Spleen (tissue), 11 donors: ENCODE measurements around the gene PRDM16. TPM values are rescaled to one million over a fixed set of nuclear protein-coding genes. Genes with fewer than 3 reads are reported as not detected.

ENCODE experiments used
- DNase-seq: peaks from one replicate; pipeline ENCODE4 v3.0.0-alpha.2; 2020
- H3K27ac ChIP-seq, 8 donors: fragments of 200-600 bp; sonication (generic) in 7 of 8; 1 replicate in 4 of 8; 2 replicates in 4 of 8; pipeline versions ENCODE4 v1.5.0 to v1.8.0; 2016 to 2021; ENCODE audit warnings: inconsistent platforms in 4 of 8, mild to moderate bottlenecking in 4 of 8, moderate library complexity in 1 of 8
- H3K27me3 ChIP-seq, 7 donors: fragments of 200-600 bp; sonication (generic) in 6 of 7; replicated peaks in 1 of 7; 1 replicate in 4 of 7; 2 replicates in 3 of 7; pipeline versions ENCODE4 v1.5.0 to v1.8.0; 2016 to 2021; ENCODE audit warnings: inconsistent platforms in 3 of 7, mild to moderate bottlenecking in 1 of 7
- H3K36me3 ChIP-seq, 6 donors: fragments of 200-600 bp; sonication (generic) in 5 of 6; 1 replicate in 4 of 6; 2 replicates in 2 of 6; pipeline versions ENCODE4 v1.5.0 to v1.8.0; 2016 to 2021; ENCODE audit warnings: inconsistent platforms in 2 of 6
- H3K4me1 ChIP-seq, 6 donors: fragments of 200-600 bp; sonication (generic) in 5 of 6; 1 replicate in 3 of 6; 2 replicates in 3 of 6; pipeline versions ENCODE4 v1.5.0 to v1.8.0; 2016 to 2021; ENCODE audit warnings: inconsistent platforms in 3 of 6
- H3K4me3 ChIP-seq, 8 donors: fragments of 200-600 bp; sonication (generic) in 7 of 8; 1 replicate in 4 of 8; 2 replicates in 4 of 8; pipeline versions ENCODE4 v1.5.0 to v1.8.0; 2016 to 2021; ENCODE audit warnings: inconsistent platforms in 4 of 8, mild to moderate bottlenecking in 4 of 8, moderate library complexity in 2 of 8
- H3K9me3 ChIP-seq, 8 donors: fragments of 200-600 bp; sonication (generic) in 7 of 8; 1 replicate in 4 of 8; 2 replicates in 4 of 8; pipeline versions ENCODE4 v1.5.0 to v1.8.0; 2016 to 2021; ENCODE audit warnings: inconsistent platforms in 4 of 8
- CTCF ChIP-seq, 11 experiments: fragments of 200-600 bp in 7 of 11; fragments of 450-650 bp in 4 of 11; sonication (generic) in 4 of 11; IDR thresholded peaks in 8 of 11; conservative IDR thresholded peaks in 3 of 11; 1 replicate in 7 of 11; 2 replicates in 4 of 11; pipeline versions ENCODE4 v1.4.0 to v1.8.0; 2016 to 2021; ENCODE audit warnings: antibody characterized with exemption in 11 of 11, inconsistent platforms in 4 of 11, mild to moderate bottlenecking in 1 of 11
- POLR2A ChIP-seq, 3 donors: fragments of 450-650 bp; IDR thresholded peaks; one replicate each; pipeline ENCODE4 v1.5.1; 2017; ENCODE audit warnings: antibody characterized with exemption in 3 of 3, mild to moderate bottlenecking in 1 of 3
- POLR2AphosphoS5 ChIP-seq, 3 donors: sonication (generic); formaldehyde crosslinking; IDR thresholded peaks; one replicate each; pipeline ENCODE4 v1.5.1; 2017; ENCODE audit warnings: antibody characterized with exemption in 3 of 3
- WGBS, 5 donors: extraction: QIAGEN DNeasy Blood & Tissue Kit in 3 of 5; methylation state at CpG; one replicate each; pipeline versions ENCODE4 v1.1.5 to v1.1.7; 2013 to 2018; 5-methylcytosine and 5-hydroxymethylcytosine counted together
- intact Hi-C: fragments of 100-400 bp; cut with DNase I; formaldehyde crosslinking; loops from one replicate; pipeline ENCODE4 v1.15.0; 2023; ENCODE audit warnings: low total_unique reads
- polyA plus RNA-seq, 3 donors: library from polyadenylated mRNA; stranded (reverse); fragments of 200-250 nt; gene quantifications; one replicate each; pipeline ENCODE4 v1.2.1, GENCODE V29; 2013
- total RNA-seq, 7 donors: library from RNA; depleted of rRNA in 3 of 7; stranded (reverse); fragments of >200 nt in 3 of 7; fragmentation: NEBNext Ultra II Directional in 4 of 7; extraction: Animal tissue kit (Norgen Biotek cat#: 25700) in 4 of 7; gene quantifications; one replicate each; pipeline versions ENCODE4 v1.1.0 to v1.2.1, GENCODE V29; 2016 to 2021
- donor health status: healthy with polysubstance abuse.
- donor health status: DM: no; HTN: no; CAD: no; lungs with moderate emphysema.
- donor health status: DM: no; HTN: no; CAD: no.
- donor health status: Bipolar disorder and iron deficiency.
- donor health status: healthy.
- donor health status: DM: no; HTN: no; CAD: no.
- donor health status: DM: yes; HTN: yes; CAD: no.

PRDM16 gene
- total and polyA plus RNA-seq, 10 donors, result 0.43 to 3.2 (median 1.4) TPM

GRCh38 chr1:3481836-3482375 is 412.9 kb downstream of the PRDM16 start:
- 62 to 74% (median 69%) methylated on average over 13 to 20 of the region's 20 CpGs for WGBS, 5 donors
- H3K4me3 ChIP-seq, result no peak overlapping the region
- intact Hi-C loops, result no loop called here
- no peak overlapping the region for H3K27ac ChIP-seq
- no peak for DNase-seq
- peaks cover 0 to 65% (median 6%) of the 10 kb centered on the region in 7 donors for H3K27me3 ChIP-seq
- no peaks in the 10 kb centered on the region for H3K36me3 ChIP-seq
- TF ChIP-seq POLR2AphosphoS5 (IDR thresholded peaks at IDR 0.05) (no peak), CTCF (IDR thresholded peaks at IDR 0.05 in 8 of 11, conservative IDR thresholded peaks at IDR 0.05 in 3 of 11) (no peak), POLR2A (IDR thresholded peaks at IDR 0.05) (no peak)
- peaks cover 0 to 7% (median 0%) of the 10 kb centered on the region in 6 donors for H3K4me1 ChIP-seq
- H3K9me3 ChIP-seq, result no peaks in the 10 kb centered on the region

GRCh38 chr1:3482378-3482849 is 413.4 kb downstream of the PRDM16 start:
- H3K27ac ChIP-seq, result no peak overlapping the region
- peaks cover 0 to 63% (median 6%) of the 10 kb centered on the region in 7 donors for H3K27me3 ChIP-seq
- no peak for DNase-seq
- no peak for TF ChIP-seq POLR2A (IDR thresholded peaks at IDR 0.05)
- peak in 1 of 3 donors; percentile 8 for TF ChIP-seq POLR2AphosphoS5 (IDR thresholded peaks at IDR 0.05)
- peak in 1 of 11 experiments; percentile 15 for TF ChIP-seq CTCF (IDR thresholded peaks at IDR 0.05 in 8 of 11, conservative IDR thresholded peaks at IDR 0.05 in 3 of 11)
- H3K4me1 ChIP-seq, result peaks cover 0 to 7% (median 0%) of the 10 kb centered on the region in 6 donors
- H3K9me3 ChIP-seq, result peaks cover 0 to under 1% (median 0%) of the 10 kb centered on the region in 8 donors
- 40 to 63% (median 41%) methylated on average over 10 to 18 of the region's 18 CpGs for WGBS, 5 donors
- intact Hi-C loops, result no loop called here
- no peaks in the 10 kb centered on the region for H3K36me3 ChIP-seq
- no peak overlapping the region for H3K4me3 ChIP-seq

GRCh38 chr1:3483380-3483779 is 414.4 kb downstream of the PRDM16 start:
- 75 to 79% (median 76%) methylated on average over 5 to 14 of the region's 14 CpGs; no CpG with 5 or more reads in 1 of the 5 donors for WGBS, 5 donors

More at GRCh38 chr1:3483380-3483779, 414.4 kb downstream of the PRDM16 start:
- no peaks in the 10 kb centered on the region for H3K36me3 ChIP-seq
- peaks cover 0 to 58% (median 6%) of the 10 kb centered on the region in 7 donors for H3K27me3 ChIP-seq
- H3K9me3 ChIP-seq, result peaks cover 0 to 10% (median 5%) of the 10 kb centered on the region in 8 donors
- no peak overlapping the region for H3K4me3 ChIP-seq
- TF ChIP-seq CTCF (IDR thresholded peaks at IDR 0.05 in 8 of 11, conservative IDR thresholded peaks at IDR 0.05 in 3 of 11) (no peak), POLR2A (IDR thresholded peaks at IDR 0.05) (no peak), POLR2AphosphoS5 (IDR thresholded peaks at IDR 0.05) (no peak)
- peaks cover 0 to 7% (median 0%) of the 10 kb centered on the region in 6 donors for H3K4me1 ChIP-seq
- no peak for DNase-seq
- no peak overlapping the region for H3K27ac ChIP-seq
- intact Hi-C loops, result no loop called here
